Bronchial epithelial cell (primary cell): Measurements from ENCODE around the gene FARP1. TPM values are rescaled to one million over a fixed set of nuclear protein-coding genes. Genes with fewer than 3 reads are reported as not detected.

Experiments used
- DNase-seq: peaks from one replicate; pipeline ENCODE4 v3.0.0-alpha.2; 2010; ENCODE audit warnings: low read depth
- FAIRE-seq: peaks from 2 replicates; lab custom pipeline; 2011; peaks lifted over from hg19 to GRCh38; lab: Jason Lieb, UNC
- H3K27me3 ChIP-seq: 2 replicates; pipeline ENCODE4 v1.5.1; 2011; ENCODE audit warnings: low read length; ENCODE audit not compliant: control insufficient read depth, insufficient read depth
- H3K36me3 ChIP-seq: 2 replicates; pipeline ENCODE4 v1.5.1; 2011; ENCODE audit warnings: low read length; ENCODE audit not compliant: control insufficient read depth, insufficient read depth
- H3K4me3 ChIP-seq: 2 replicates; pipeline ENCODE4 v1.5.1; 2011; ENCODE audit warnings: mild to moderate bottlenecking, low read depth, low read length, control low read depth
- CTCF ChIP-seq: IDR thresholded peaks from 2 replicates; pipeline ENCODE4 v1.5.1; 2011; ENCODE audit warnings: mild to moderate bottlenecking, moderate library complexity, low read length, control low read depth, inconsistent platforms; ENCODE audit not compliant: insufficient read depth, severe bottlenecking
- total RNA-seq: library from RNA; depleted of rRNA; stranded (reverse); fragments of >200 nt; gene quantifications from 2 replicates; pipeline ENCODE4 v1.2.1, GENCODE V29; 2014

FARP1 gene
- total RNA-seq, 1 donor from 2014 or later = 11.1 TPM

GRCh38 chr13:98299235-98299965 is 156.5 kb downstream of the FARP1 start:
- no peaks in the 10 kb centered on the region for H3K27me3 ChIP-seq
- no peak overlapping the region for H3K4me3 ChIP-seq
- no peaks in the 10 kb centered on the region for H3K36me3 ChIP-seq
- TF ChIP-seq CTCF = no peak
- DNase-seq = no peak
- FAIRE-seq = no peak

- FAIRE-seq (no peak), DNase-seq (no peak)
- Histone ChIP-seq H3K27me3 (no peaks in the 10 kb centered on the region), H3K4me3 (no peak overlapping the region), H3K36me3 (no peaks in the 10 kb centered on the region)
- no peak for TF ChIP-seq CTCF
Measured at GRCh38 chr13:98299966-98300350, 157.1 kb downstream of the FARP1 start.

- no peaks in the 10 kb centered on the region for H3K27me3 ChIP-seq
- FAIRE-seq (no peak), DNase-seq (peak; percentile 33)
- H3K4me3 ChIP-seq = no peak overlapping the region
- no peak for TF ChIP-seq CTCF
- H3K36me3 ChIP-seq = no peaks in the 10 kb centered on the region
Measured at GRCh38 chr13:98300956-98301641, 158.2 kb downstream of the FARP1 start.

GRCh38 chr13:98301721-98302120 is 158.8 kb downstream of the FARP1 start:
- H3K36me3 ChIP-seq = no peaks in the 10 kb centered on the region
- TF ChIP-seq CTCF = no peak
- no peak overlapping the region for H3K4me3 ChIP-seq
- no peaks in the 10 kb centered on the region for H3K27me3 ChIP-seq
- DNase-seq (no peak), FAIRE-seq (no peak)

- Histone ChIP-seq H3K36me3 (no peaks in the 10 kb centered on the region), H3K4me3 (no peak overlapping the region), H3K27me3 (no peaks in the 10 kb centered on the region)
- FAIRE-seq (no peak), DNase-seq (no peak)
- TF ChIP-seq CTCF = no peak
Measured at GRCh38 chr13:98303858-98304257, 161.0 kb downstream of the FARP1 start.

- no peak for DNase-seq
- Histone ChIP-seq H3K27me3 (no peaks in the 10 kb centered on the region), H3K36me3 (no peaks in the 10 kb centered on the region), H3K4me3 (no peak overlapping the region)
- FAIRE-seq = no peak
- no peak for TF ChIP-seq CTCF
Measured at GRCh38 chr13:98305670-98306069, 162.8 kb downstream of the FARP1 start.
